ENCODE results near the gene DIAPH1. TPM values are rescaled to one million over a fixed set of nuclear protein-coding genes. Genes with fewer than 3 reads are reported as not detected.
A peak's percentile ranks its signal among the peaks of the same experiment; 100 is the strongest.

The DIAPH1 gene
- total RNA-seq, 1 donor from 2014 or later: 149 TPM

DNA sequence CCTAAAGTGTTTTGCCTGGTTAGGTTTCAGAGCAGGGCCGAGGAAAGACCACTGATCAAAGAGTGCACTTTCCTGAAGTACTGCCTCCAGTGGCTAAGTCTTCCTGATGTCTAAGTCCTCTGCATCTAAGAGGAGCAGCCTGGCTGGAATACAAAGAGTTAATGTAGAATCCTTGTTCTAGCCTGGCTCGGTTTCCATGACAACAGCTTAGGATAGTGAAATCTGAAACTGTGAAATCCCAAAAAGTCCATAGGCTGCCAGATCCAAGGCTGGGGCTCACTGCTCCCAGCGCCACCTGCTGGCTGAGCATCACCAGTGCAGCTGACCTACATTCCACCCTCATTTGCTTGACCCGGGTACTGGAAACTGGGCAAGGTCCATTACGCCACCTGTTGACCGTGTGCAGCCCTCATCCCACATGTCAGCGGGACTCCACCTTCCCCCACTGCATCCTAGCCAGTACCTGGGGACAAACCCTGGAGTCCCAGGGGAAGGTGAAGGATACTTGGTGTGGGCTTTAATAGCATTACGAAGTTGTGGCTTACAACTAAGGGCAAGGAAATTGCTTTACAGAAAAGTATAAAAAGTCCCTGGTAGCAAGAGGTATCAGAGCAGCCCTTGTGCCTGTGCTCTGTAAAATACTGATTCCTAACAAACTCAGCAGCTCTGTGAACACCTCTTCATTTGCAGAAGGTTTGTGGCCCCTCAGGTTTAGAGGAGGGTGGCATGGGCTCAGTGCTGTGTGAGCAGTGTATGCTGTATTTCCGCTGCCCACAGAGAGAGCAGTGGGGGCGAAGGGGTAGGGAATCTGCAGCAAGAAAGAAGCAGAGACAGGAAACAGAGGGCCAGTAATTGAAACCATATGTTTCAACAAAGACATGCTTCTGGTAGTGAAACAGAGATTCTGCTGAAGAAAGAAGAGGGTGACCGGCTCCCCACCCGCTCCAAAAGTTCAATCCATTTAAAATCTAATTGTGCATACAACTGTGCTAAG, 93.9 kb downstream of the DIAPH1 start:
- H3K36me3 Mint-ChIP-seq (ENCODE audit: low read depth, unreplicated experiment): peaks cover 59% of the 10 kb centered on the region
- H3K4me3 Mint-ChIP-seq (ENCODE audit: unreplicated experiment): peak overlapping the region; percentile 19

DNA sequence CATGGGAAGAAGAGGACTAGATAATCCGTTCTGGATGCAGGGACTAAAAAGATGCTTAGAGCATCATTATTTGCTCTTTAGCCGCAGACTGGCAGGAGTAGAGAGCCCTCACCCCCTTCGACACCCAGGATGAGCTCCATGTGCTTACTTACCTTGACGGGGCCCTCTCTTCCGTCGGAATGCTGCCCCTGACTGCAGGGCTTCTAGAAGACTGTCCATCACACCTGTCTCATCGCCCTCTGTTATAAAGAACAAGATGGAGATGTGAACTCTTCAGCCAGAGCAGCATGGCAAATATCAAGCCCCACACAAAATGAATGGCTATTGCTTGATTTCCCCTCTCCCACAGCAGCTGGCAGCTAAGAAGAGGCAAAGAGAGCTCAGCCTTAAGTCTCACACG, 94.8 kb downstream of the DIAPH1 start:
- TF ChIP-seq, protein P1, sequence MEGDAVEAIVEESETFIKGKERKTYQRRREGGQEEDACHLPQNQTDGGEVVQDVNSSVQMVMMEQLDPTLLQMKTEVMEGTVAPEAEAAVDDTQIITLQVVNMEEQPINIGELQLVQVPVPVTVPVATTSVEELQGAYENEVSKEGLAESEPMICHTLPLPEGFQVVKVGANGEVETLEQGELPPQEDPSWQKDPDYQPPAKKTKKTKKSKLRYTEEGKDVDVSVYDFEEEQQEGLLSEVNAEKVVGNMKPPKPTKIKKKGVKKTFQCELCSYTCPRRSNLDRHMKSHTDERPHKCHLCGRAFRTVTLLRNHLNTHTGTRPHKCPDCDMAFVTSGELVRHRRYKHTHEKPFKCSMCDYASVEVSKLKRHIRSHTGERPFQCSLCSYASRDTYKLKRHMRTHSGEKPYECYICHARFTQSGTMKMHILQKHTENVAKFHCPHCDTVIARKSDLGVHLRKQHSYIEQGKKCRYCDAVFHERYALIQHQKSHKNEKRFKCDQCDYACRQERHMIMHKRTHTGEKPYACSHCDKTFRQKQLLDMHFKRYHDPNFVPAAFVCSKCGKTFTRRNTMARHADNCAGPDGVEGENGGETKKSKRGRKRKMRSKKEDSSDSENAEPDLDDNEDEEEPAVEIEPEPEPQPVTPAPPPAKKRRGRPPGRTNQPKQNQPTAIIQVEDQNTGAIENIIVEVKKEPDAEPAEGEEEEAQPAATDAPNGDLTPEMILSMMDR (IDR thresholded peaks at IDR 0.05; ENCODE audit: unreplicated experiment): no peak
- Mint-ChIP-seq H3K36me3 (ENCODE audit: low read depth, unreplicated experiment) (peaks cover 61% of the 10 kb centered on the region), H3K27me3 (ENCODE audit: unreplicated experiment) (peaks cover 6% of the 10 kb centered on the region), H3K4me1 (ENCODE audit: unreplicated experiment) (peaks cover 40% of the 10 kb centered on the region), H3K9me3 (ENCODE audit: unreplicated experiment) (no peaks in the 10 kb centered on the region), H3K27ac (ENCODE audit: unreplicated experiment) (peak overlapping the region; percentile 86), H3K4me3 (ENCODE audit: unreplicated experiment) (peak overlapping the region; percentile 11)
- DNase-seq (ENCODE audit: low spot score): no peak

More for the DNA sequence above, 93.9 kb downstream of the DIAPH1 start:
- TF ChIP-seq, protein P1 (IDR thresholded peaks at IDR 0.05; ENCODE audit: unreplicated experiment): peak; percentile 99
- Mint-ChIP-seq H3K27ac (ENCODE audit: unreplicated experiment) (peak overlapping the region; percentile 90), H3K27me3 (ENCODE audit: unreplicated experiment) (peaks cover 6% of the 10 kb centered on the region), H3K4me1 (ENCODE audit: unreplicated experiment) (peaks cover 35% of the 10 kb centered on the region), H3K9me3 (ENCODE audit: unreplicated experiment) (no peaks in the 10 kb centered on the region)
- peak; percentile 93 for DNase-seq (ENCODE audit: low spot score)

DNA sequence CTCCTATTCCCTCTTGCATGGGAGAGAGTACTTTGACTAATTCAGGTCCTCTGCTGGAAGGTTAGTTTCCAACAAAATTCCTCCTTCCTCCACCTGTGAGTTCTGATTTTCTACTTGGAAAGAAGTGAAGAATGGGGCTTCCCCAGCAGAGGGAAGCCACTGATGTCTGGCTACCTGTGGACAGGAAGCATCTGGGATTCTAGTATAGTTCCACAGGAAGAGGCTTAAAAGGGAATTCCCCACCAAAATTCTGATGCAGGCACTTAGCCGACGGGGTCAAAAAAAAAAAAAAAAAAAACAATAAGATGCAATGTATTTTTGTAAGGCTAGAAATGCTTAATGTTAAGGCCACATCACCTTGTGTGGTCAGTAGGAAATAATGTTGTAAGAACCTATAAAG, 96.5 kb downstream of the DIAPH1 start:
- H3K27ac Mint-ChIP-seq (ENCODE audit: unreplicated experiment): peak overlapping the region; percentile 84

DNA sequence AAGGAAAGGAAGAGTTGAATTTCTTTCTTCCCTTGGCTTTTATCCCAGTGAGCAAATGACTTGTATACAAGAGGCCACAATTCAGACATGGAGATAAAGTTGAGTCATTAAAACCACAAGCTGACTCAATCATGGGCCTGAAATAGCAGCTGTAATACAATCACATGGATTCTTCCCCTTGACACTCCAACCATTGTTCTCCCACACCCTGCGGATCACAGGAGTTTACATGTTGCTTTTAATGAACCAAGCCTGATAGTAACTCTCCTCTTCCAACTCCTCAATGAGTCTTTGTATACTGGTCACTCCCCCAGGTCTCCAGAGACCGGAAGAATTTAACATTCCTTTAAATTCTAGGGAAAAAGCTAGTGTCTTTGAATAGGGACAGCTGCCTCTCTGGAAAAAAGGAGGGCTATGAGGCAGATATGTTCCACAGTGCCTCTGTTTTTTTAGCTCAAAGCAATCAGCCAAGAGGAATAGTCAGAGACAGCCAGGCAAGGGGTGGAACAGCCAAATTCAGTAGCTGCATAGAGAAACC, 97.5 kb downstream of the DIAPH1 start:
- TF ChIP-seq, protein P1 (IDR thresholded peaks at IDR 0.05; ENCODE audit: unreplicated experiment): no peak
- peak overlapping the region; percentile 14 for H3K4me3 Mint-ChIP-seq (ENCODE audit: unreplicated experiment)
- peaks cover 3% of the 10 kb centered on the region for H3K27me3 Mint-ChIP-seq (ENCODE audit: unreplicated experiment)
- H3K4me1 Mint-ChIP-seq (ENCODE audit: unreplicated experiment): peaks cover 52% of the 10 kb centered on the region
- peaks cover 58% of the 10 kb centered on the region for H3K36me3 Mint-ChIP-seq (ENCODE audit: low read depth, unreplicated experiment)
- H3K27ac Mint-ChIP-seq (ENCODE audit: unreplicated experiment): peak overlapping the region; percentile 82
- no peak for DNase-seq (ENCODE audit: low spot score)
- H3K9me3 Mint-ChIP-seq (ENCODE audit: unreplicated experiment): no peaks in the 10 kb centered on the region

More for the DNA sequence above, 96.5 kb downstream of the DIAPH1 start:
- DNase-seq (ENCODE audit: low spot score): no peak
- no peaks in the 10 kb centered on the region for H3K9me3 Mint-ChIP-seq (ENCODE audit: unreplicated experiment)
- H3K4me1 Mint-ChIP-seq (ENCODE audit: unreplicated experiment): peaks cover 46% of the 10 kb centered on the region
- peak overlapping the region; percentile 48 for H3K4me3 Mint-ChIP-seq (ENCODE audit: unreplicated experiment)
- H3K27me3 Mint-ChIP-seq (ENCODE audit: unreplicated experiment): peaks cover 3% of the 10 kb centered on the region
- TF ChIP-seq, protein P1 (IDR thresholded peaks at IDR 0.05; ENCODE audit: unreplicated experiment): no peak
- H3K36me3 Mint-ChIP-seq (ENCODE audit: low read depth, unreplicated experiment): peaks cover 54% of the 10 kb centered on the region
